ENCODE data around the gene NCOA1.
"Not testable (repeated sequence)": the region's sequence is repeated elsewhere in the genome, so short reads cannot be mapped to it uniquely, and the experiment has no call there.

Gene NCOA1

DNA sequence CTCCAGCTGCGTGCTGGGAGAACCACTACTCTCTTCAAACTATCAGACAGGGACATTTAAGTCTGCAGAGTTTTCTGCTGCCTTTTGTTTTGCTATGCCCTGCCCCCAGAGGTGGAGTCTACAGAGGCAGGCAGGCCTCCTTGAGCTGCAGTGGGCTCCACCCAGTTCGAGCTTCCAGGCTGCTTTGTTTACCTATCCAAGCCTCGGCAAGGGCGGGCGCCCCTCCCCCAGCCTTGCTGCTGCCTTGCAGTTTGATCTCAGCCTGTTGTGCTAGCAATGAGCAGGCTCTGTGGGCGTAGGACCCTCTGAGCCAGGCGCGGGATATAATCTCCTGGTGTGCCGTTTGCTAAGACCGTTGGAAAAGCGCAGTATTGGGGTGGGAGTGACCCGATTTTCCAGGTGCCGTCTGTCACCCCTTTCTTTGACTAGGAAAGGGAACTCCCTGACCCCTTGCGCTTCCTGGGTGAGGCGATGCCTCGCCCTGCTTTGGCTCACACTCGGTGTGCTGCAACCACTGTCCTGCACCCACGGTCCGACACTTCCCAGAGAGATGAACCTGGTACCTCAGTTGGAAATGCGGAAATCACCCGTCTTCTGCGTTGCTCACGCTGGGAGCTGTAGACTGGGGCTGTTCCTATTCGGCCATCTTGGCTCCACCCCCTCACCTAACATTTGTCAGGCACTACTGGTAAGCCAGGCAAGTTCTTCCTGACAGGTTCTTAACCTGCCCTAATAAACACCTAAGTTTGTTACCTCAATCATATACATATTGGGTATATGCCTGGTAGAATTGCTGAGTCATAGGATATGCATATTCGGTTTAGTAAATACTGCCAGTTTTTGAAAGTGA lies 315.0 kb downstream of the NCOA1 start:
- not testable (repeated sequence) for DNase-seq

DNA sequence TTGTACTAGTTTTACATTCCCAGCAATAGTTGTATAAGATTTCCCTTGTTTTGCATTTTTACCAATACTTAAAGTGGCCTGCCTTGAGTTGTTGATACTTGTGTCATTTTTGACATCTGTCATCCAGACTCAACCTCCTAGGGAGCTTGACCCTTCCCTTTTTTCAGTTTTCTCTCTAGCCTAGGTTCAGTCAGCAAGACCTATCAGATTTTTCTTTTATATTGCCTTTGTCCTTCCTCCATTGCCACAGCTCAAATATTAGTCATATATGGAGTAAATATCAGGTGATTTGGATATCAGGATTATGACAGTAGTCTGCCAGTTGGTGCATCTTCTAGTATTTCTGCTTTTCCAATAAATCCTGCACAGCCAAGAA lies 315.6 kb downstream of the NCOA1 start:
- no peak for DNase-seq

DNA sequence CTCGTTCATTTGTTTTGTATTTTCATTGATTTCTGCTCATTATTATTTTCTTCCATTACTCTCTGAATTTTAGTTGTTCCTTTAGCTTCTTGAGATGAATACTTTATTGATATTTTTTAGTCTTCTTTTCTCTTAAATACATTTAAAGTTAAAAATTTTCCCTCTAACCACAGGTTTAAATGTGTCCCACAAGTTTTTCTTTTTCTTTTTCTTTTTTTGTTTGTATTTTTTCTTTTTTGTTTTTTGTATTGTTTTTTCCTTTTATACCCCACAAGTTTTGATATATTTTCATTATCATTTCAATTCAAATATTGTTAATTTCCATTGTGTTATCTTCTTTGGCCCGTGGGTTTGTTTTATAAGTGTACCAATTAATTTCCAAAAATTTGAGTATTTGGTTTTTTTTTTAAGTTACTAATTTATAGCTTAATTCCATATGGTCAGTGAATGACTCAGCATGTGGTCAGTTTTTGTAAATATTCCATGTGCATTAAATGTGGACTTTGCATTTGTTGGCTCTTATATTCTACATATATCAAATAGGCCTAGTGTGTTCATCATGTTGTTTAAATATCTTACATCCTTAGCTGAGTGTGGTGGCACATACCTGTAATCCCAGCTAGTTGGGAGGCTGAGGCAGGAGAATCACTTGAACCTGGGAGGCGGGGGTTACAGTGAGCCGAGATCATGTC lies 318.4 kb downstream of the NCOA1 start:
- no peak for DNase-seq

DNA sequence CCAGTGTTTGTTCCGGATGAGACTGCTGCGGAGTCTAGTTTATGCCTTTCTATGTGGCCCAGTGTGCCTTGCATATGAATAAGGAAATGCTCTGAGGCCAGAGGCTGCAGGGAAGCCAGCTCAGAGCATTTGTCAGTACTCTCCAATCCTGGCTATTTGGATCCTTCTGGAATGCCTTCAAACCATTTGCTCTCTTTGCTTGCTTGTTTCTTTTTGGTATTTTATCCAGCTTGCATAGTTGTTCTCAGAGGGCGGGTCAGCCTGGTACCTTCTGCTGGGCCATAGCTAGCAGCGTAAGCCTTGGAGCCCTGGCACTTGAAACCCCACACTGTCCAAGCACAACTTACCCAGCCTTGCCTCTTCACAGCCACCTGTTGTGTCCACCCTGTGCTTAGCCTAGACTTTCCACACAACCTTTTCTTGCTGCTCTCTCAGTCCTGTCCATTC lies 322.7 kb downstream of the NCOA1 start:
- DNase-seq: no peak

DNA sequence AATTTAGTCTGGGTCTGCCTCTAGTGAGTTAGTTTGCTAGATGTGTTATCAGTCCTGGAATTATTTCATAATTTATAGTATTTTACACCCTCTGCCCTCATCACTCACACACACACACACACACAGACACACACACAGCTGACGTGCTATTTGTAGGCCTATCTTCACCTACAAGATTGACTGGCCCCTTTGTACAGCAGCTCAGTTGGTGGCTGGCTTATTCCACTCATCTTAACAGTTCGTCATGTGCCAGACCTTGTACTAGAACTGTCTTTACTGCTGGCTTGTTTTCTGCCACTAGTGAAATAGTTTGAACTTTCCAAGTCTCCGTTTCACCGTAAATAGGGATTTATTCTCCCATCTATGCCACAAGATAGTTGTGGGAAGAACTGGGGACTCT lies 323.5 kb downstream of the NCOA1 start:
- DNase-seq: no peak

DNA sequence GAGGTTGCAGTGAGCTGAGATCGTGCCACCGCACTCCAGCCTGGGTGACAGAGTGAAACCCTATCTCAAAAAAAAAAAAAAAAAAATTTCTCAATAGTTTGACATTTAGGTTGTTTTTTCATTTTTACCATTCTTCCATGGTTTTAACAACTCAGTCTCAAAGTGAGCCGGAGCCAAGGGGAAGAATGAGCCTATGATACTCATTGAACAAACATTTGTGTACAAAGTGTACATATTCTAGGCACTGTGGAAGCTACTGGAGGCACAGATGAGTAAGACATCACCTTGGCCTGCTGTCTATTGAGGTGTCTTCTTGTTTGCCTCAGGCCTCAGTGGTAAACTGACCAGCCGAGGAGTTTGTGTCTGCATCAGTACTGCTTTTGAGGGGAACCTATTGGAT lies 324.1 kb downstream of the NCOA1 start:
- no peak for DNase-seq

DNA sequence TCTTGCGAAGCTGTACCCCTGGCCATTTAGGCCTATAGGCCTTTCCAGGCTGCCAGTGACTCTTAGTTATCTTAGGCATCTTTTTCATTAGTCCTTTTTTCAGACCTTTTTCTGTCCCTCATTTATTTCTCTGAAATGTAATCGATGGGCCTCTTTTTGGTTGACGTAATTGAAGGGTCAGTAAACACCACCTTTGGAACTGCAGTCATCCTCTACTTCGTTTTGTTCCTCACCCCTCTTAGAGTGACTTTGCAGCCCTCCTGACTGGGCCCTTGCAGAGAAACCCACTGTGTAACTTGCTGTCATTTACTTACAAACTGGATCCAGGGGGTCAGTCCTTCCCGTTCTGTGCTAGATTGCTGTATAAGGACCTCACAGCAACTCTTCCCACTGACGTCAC lies 325.4 kb downstream of the NCOA1 start:
- no peak for DNase-seq

DNA sequence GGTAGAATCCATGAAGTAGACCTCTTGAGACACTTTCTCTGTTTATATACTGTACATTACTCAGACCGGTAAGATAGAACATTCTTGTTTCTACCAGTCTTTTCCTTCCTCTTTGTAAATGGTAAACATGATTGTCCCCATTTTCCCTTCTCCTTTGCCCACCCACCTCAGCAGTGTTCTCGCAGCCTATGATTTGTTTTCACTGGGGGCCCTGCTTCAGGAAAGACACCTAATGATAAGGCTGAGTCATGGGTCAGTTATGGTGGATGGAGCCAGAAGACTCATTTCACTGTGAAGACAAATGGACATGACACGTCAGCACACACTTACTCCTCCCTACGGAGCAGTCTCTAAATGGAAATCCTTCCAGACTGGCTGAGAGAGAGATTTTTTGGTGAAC lies 325.8 kb downstream of the NCOA1 start:
- DNase-seq: no peak

DNA sequence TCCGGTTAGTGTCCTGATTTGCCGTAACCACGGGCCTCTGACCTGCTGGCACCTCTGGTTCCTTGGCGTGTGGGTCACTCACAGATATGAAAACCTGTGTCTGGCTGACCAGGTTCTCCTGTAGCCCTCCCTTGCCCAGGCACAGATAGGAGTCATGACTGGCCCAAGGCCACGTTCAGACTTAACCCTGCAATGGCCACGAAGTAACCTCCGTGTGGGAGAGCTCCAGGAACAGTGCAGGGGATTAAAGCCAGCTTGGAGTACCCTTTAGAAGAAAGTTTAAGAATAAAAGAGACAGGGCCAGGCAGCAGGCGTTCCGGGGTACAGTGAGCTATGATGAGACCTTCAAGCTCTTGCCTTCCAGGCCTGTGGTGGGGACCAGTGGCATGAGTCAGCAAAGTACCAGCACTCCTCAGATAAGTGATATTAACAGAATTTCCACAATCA lies 327.7 kb downstream of the NCOA1 start:
- DNase-seq: no peak

DNA sequence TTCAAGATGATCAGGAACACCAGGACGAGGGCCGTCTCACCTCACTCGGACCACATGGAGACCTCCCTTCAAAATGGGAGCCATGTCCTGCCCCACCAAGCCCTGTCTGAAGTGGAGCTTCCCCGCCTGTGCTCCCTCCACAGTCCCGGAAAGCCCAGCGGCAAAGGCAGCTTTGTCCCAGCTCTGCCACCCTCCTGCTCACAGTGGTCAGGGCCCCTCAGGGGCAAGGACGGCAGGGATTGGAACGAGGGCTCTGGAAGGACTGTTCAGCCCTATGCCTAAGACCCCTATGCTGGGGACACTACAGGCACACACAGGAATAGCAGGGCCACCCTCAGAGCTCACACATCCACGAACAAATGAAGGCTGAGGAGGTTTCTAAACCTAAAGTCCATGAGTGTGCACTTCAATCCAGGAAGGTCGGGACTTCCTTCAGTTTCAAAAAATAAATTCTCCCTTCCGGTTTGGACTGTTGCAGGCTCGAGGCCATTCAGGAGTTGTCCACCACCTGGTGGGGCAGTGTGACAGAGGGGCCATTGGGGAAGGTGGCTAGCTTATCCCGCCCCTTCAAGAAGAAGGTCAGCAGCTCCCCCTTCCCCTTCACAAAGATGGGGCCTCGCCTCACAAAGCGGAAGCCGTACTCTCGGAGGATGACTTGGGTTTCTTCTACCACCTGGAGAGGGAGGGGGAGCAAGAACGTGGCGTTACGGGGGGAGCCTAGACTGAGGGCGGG lies 328.6 kb downstream of the NCOA1 start:
- no peak for DNase-seq

DNA sequence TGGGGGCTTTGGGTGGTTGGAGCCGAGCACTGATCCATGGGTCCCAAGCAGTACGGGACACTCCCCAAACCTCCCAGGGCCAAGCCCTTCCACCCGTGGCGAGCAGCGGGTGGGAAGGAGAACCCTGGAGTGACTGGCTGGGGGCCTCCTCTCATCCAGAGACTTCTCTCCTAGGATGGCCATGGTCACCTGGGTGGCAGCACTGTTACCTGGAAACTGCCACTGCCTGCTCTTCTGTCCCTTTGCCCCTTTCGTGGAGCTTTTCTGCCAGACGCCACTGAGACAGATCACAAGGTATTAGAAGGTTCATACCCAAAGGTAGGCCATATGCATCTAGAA lies 329.1 kb downstream of the NCOA1 start:
- DNase-seq: no peak
